ENCODE data around the gene PITPNC1.

GRCh38 chr17:67602444-67602843, 225.4 kb downstream of the PITPNC1 start:
- TF ChIP-seq MAX (IDR thresholded peaks at IDR 0.05), result no peak
- TF ChIP-seq ATF1 (CRISPR knock-in tag; IDR thresholded peaks at IDR 0.05), result no peak
- no peak for TF ChIP-seq ZFYVE20 (CRISPR knock-in tag; IDR thresholded peaks at IDR 0.05; ENCODE audit: borderline replicate concordance, low read depth)
- TF ChIP-seq SP2 (CRISPR knock-in tag; IDR thresholded peaks at IDR 0.05), result no peak
- TF ChIP-seq, protein P1, sequence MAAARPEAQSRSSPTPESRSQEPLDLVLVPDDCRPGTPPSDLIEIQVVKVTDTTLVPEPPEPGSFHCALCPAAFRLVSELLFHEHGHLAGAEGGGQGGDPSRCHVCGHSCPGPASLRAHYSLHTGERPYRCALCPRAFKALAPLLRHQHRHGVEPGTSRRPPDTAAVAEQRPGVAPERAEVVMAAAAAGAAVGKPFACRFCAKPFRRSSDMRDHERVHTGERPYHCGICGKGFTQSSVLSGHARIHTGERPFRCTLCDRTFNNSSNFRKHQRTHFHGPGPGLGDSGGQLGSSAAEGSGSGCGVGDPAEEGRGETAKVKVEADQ (CRISPR knock-in tag; IDR thresholded peaks at IDR 0.05; ENCODE audit: borderline replicate concordance), result no peak
- TF ChIP-seq ZNF652 (CRISPR knock-in tag; IDR thresholded peaks at IDR 0.05; ENCODE audit: borderline replicate concordance, low read depth), result no peak
- TF ChIP-seq, protein P2, sequence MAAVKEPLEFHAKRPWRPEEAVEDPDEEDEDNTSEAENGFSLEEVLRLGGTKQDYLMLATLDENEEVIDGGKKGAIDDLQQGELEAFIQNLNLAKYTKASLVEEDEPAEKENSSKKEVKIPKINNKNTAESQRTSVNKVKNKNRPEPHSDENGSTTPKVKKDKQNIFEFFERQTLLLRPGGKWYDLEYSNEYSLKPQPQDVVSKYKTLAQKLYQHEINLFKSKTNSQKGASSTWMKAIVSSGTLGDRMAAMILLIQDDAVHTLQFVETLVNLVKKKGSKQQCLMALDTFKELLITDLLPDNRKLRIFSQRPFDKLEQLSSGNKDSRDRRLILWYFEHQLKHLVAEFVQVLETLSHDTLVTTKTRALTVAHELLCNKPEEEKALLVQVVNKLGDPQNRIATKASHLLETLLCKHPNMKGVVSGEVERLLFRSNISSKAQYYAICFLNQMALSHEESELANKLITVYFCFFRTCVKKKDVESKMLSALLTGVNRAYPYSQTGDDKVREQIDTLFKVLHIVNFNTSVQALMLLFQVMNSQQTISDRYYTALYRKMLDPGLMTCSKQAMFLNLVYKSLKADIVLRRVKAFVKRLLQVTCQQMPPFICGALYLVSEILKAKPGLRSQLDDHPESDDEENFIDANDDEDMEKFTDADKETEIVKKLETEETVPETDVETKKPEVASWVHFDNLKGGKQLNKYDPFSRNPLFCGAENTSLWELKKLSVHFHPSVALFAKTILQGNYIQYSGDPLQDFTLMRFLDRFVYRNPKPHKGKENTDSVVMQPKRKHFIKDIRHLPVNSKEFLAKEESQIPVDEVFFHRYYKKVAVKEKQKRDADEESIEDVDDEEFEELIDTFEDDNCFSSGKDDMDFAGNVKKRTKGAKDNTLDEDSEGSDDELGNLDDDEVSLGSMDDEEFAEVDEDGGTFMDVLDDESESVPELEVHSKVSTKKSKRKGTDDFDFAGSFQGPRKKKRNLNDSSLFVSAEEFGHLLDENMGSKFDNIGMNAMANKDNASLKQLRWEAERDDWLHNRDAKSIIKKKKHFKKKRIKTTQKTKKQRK (IDR thresholded peaks at IDR 0.05; ENCODE audit: low read length), result no peak
- no peak for TF ChIP-seq HNF4A (CRISPR knock-in tag; IDR thresholded peaks at IDR 0.05)
- TF ChIP-seq SNAPC4 (CRISPR knock-in tag; IDR thresholded peaks at IDR 0.05), result no peak
- no peak for TF ChIP-seq PTBP1 (IDR thresholded peaks at IDR 0.05; ENCODE audit: low read depth, low read length, poor library complexity, severe bottlenecking)
- TF ChIP-seq ZNF720 (CRISPR knock-in tag; IDR thresholded peaks at IDR 0.05), result no peak
